Endothelial cell of hepatic sinusoid (primary cell): ENCODE results near the gene HYPK.
"Not testable (repeated sequence)": the region's sequence is repeated elsewhere in the genome, so short reads cannot be mapped to it uniquely, and the experiment has no call there.

Experiments used
- in situ Hi-C: cut with HindIII; loops from 2 replicates; pipeline ENCODE4 v1.10.0; 2017; ENCODE audit warnings: low sequenced_read_pairs

HYPK gene

DNA sequence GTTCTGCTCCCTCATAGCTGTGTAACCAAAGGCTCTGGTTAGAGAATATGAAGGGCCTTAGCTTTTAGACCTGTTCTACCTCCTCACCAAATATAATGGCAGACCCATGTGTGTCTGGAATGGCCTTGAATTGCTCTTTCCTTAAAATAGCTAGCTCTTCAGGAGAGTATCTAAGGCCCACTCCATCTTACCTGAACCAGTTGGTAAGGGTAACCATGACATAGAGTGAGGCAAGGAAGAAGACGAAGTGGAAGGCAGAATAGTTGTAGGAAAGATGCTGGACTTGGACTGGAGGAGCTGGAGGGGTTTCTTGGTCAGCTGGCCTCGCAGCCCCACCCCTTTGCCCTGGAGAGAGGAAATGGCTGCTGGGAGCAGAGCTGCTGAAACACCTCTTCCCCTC, 5.2 kb upstream of the HYPK start:
- in situ Hi-C loops, result no loop called here

DNA sequence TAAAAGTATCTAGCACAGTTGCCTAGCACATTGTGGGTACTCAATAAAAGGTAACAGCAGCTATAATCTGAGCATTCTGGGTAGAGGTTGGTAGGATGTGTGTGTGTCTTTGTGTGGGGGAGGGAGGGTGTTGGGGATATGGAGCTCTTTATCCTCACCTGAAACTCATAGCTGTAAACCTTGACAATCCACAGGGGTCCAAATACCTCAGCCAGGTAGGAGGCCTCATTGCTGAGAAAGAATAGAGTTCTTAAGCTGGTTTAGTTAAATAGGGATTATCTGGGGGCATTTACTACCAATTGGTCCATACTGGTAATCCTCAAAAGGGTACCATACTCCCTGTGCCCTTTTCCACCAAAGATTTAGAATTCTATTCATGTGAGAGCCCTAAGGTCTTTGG, 4.4 kb upstream of the HYPK start:
- in situ Hi-C loops, result no loop called here

DNA sequence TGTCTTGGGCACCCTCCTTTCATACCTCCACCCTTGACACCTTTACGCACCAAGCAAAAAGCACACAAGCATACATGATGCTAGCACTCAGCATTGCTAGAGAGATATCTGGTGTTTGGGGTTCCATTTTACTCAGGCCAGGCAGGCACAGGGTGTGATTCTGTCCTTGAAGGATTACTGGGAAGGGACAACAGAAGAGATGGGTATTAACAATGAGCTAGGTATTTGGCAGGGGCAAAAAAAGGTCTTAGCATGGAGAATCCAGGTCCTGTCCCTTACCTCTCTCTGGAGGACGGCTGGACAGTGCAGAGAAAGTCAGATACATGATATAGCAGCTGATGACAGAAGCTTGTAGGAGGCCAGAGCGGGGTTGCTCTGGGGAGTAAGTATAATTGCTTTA, 3.8 kb upstream of the HYPK start:
- in situ Hi-C loops, result no loop called here

DNA sequence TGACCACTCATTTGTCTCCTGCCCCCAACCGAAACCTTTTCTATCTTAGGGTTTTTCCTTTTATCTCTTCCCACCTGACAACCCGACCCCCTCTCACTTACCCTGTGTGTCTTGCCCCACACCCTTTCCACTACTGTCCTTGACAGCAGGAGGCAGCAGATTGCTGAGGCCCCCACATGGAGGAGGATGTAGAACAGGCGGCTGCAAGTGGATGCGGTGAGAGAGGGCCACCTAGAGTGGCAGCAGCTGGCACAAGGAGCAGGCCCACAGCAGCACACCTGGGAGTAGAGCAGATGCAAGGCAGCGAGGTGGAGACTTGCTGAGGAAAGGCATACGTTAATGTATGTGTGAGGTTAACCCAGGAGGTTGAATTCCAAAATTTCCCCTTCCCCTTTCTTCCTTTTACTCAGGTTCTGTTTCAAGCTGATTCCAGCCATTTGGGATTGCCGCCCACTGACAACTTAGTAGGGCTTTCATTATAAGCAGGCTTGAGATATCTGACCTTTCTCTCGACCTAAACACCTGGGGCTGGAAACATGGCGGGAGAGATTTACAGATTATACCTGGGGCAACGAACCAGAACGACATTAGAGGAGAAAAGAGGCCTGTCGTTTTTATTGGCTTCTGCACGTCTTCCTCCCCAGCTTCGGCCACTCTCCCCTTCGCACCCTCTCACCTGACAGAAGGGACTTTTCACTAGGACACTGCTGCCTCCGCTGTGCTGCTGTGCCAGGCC, 1.0 kb upstream of the HYPK start:
- in situ Hi-C loops, result no loop called here

DNA sequence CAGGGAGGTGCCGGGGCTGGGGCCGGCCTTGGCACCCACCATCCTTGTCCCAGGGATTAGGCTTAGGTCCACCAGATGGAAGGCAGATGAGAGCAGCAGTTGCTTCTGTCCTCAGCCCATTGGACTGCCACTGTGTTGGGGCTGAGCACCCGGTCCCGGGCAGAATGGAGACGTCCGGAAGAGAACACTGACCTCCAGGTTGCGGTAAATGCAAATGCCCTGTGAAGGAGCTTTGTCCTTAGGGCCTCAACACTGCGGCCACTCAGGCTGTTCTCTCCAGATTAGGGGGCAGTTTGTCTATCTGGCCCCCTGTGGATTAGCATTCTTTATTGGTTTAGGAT, 484 bp upstream of the HYPK start, which contains the start of gene SERINC4:
Gene SERINC4 (minus strand): TSS at position 276 of the 341 bp plus-strand sequence. CDS start 234 bp downstream, at position 42.
- in situ Hi-C loops, result no loop called here

DNA sequence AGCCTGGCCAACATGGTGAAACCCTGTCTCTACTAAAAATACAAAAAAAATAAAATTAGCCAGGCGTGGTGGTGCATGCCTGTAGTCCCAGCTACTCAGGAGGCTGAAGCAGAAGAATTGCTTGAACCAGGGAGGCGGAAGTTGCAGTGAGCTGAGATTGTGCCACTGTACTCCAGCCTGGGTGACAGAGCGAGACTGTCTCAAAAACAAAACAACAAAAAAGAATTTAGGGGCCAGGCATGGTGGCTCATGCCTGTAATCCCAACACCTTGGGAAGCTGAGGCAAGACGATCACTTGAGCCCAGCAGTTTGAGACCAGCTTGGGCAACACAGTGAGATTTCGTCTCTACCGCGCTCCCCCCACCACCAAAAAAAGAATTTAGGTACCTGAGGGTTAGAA, 2.3 kb downstream of the HYPK start:
- in situ Hi-C loops, result not testable (repeated sequence)

DNA sequence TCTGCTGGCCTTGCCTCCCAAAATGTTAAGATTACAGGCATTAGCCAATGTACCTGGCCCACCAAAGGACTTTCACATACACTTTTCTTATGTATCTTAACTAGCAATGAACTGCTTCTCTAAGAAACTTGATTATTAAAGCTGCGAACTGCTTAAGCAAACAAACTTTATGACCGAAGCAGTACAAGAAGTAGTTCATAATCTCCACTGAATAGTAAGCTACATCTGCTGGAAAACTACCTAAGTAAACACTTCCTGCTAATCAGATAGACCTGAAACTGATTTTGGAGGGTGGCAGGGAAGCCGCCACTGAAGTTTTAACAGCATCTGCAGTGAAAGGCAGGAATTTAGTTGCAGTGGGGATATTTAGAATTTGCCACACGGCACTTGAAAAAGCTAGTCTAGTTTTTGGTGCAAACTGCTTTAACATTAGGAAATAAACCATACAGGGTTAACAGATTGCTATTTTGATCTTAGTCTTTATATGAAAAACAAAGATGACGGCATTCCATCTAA, 8.1 kb downstream of the HYPK start:
- in situ Hi-C loops, result no loop called here

DNA sequence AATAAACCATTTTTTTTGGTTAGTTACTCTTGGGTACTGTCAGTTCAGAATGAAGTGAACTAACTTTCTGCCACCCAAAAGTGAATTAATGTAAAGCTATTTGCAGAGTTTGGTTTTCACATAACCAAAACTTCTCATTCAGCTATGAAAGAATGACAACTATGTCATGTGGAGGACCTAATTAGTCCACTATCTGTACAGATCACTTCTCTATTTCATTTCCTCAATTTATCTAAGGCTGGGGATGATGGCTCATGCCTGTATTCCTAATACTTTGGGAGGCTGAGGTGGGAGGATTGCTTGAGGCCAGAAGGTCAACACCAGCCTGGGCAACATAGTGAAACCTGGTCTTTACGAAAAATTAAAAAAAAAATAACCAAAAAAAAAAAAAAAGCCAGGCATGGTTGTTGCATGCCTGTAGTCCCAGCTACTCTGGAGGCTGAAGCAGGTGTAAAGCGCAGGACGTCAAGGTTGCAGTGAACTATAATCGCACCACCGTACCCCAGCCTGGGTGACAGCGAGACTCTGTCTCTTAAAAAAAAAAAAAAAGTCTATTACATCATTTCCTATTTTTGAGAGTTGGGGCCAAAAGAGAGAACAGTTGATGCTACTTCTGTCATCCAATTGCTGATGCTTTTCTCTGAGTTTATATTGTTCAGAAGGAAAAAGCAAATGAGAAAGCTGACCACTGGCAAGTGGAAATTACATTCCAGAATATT, 8.7 kb downstream of the HYPK start:
- in situ Hi-C loops, result no loop called here

DNA sequence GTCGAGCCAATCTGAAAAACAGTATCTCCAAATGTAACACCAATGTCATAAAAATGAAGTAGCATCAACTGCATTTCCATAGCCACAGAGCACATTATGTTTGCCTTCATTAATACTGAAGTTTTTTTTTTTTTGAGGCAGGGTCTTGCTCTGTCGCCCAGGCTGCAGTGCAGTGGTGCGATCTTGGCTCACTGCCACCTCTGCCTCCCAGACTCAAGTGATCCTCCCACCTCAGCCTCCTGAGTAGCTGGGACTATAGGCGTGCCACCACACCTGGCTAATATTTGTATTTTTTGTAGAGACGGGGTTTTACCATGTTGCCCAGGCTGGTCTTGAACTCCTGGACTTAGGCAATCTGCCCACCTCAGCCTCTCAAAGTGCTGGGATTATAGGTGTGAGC, 14.7 kb downstream of the HYPK start:
- in situ Hi-C loops, result not testable (repeated sequence)

DNA sequence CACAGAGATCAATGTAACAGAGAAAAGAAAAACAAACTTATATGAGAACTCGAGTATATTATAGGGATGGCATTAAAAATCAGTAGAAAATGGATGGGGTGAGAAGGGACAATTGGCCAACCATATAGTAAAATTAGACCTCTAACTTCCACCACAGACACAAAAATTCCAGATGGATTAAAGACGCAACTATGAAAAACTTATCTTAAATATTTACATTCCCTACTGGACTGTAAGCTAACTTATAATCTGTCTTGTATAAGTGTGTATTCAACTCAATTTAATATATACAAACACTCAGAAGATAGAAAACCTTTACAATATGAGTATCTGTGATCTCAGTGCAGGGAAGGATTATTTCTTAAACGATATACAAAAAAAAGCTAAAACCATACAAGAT, 21.1 kb downstream of the HYPK start:
- in situ Hi-C loops, result no loop called here

DNA sequence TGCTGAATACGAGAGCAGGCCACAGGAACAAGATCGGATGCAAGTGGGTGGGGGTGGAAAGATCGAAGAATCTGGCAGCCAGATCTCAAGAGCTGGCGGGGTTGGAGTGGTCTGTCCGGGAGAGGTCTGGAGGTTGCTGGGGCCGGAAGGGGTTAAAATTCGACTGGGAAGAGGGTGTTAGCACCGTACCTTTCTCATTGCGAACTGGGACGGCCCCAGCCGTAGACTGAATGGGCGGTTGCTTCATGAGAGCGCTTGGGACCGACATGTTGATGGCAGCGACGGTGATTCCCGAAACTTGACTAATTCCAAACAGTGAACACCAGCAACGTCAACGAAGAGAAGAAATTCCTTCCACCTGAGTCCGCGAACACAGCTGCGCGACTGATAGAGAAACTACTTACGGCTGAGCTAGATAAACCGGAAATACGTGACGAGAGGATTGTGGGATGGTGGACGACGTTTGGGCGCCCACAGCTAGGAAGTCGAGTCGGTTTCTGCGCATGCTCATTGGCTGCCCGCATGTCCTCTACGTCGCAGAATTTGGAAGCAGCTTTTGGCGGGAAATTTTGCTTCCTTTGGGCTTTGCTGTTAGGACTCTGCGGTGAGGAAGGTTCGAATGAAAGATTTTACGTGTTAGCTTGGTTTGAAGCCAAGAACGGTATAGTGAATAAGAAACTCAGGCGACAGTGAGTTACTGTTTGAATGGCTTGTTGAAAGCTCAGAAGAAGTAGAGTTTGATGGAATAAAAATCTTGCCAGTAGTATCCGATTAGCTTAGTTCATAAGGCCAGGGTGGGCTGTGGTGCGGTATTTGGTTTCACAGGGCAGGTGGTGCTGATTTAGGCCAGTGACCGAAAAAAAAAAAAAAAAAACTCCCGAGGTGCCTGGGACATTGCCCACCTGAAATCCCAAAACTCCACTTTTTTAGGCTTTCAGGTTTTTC, 24.2 kb downstream of the HYPK start, which contains the start of gene MFAP1:
Gene MFAP1 (minus strand): TSS at position 389 of the 945 bp plus-strand sequence. CDS start 121 bp downstream, at position 268.
- in situ Hi-C loops, result no loop called here

DNA sequence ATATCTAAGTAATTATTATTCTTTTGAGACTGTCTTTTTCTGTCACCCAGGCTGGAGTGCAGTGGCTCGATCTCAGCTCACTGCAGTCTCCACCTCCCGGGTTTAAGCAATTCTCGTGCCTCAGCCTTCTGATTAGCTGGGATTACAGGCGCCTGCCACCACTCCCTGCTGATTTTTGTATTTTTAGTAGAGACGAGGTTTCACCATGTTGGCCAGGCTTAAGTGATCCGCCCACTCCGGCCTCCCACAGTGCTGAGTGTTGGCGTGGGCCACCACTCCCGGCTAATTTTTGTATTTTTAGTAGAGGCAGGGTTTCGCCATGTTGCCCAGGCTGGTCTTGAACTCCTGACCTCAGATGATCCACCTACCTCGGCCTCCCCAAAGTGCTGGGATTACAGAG, 24.9 kb downstream of the HYPK start:
- in situ Hi-C loops, result not testable (repeated sequence)

DNA sequence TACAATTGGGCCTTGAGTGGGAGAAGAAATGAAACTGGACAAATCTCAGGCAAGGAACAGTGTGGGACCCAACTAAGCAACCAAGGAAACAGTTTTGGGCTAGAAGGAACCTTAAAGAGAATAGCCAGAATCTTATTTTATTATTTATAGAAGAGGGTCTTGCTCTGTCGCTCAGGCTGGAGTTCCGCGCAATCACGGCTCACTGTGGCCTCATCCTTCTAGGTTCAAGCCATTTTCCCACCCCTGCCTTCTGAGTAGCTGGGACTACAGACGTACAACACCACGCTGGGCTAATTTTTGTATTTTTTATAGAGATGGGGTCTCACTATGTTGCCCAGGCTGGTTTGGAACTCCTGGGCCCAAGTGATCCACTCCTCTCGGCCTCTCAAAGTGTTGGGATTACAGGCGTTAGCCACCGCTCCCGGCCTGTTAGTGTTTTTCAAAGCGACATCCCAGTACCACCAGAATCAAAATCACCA, 25.7 kb downstream of the HYPK start:
- in situ Hi-C loops, result no loop called here

DNA sequence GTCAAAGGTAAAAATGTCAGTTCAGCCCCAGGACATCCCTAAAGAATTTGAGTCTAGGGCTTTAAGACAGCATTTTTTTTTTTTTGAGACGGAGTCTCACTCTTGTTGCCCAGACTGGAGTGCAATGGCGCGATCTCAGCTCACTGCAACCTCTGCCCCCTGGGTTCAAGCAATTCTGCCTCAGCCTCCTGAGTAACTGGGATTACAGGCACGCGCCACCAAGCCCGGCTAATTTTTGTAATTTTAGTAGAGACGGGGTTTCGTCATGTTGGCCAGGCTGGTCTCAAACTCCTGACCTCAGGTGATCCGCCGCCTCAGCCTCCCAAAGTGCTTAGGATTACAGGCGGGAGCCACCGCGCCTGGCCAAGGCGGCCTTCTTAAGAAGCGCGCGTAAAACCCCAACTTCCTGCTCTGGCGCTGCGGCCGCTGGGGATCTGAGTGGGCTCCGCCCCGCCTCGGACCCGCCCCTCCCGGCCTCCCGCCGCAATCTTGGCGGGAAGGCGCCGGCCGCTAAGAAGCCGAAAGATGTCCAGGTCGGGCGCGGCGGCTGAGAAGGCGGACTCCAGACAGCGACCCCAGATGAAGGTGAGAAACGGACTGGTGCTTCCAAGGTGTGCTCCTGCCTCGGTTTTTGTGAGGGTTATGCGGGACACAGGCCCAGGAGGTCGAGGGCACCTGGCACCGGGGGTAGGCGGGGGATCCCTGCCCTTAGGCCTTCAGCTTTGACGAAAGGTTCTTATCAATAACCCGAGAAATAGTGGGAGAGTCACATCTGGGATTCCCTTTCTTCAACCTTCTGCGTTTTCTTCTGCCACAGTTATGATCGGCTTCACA, 26.3 kb downstream of the HYPK start, which contains the start of gene WDR76:
Gene WDR76 (plus strand): TSS at position 495 of the 834 bp plus-strand sequence. CDS start 31 bp downstream, at position 526.
- in situ Hi-C loops, result no loop called here

DNA sequence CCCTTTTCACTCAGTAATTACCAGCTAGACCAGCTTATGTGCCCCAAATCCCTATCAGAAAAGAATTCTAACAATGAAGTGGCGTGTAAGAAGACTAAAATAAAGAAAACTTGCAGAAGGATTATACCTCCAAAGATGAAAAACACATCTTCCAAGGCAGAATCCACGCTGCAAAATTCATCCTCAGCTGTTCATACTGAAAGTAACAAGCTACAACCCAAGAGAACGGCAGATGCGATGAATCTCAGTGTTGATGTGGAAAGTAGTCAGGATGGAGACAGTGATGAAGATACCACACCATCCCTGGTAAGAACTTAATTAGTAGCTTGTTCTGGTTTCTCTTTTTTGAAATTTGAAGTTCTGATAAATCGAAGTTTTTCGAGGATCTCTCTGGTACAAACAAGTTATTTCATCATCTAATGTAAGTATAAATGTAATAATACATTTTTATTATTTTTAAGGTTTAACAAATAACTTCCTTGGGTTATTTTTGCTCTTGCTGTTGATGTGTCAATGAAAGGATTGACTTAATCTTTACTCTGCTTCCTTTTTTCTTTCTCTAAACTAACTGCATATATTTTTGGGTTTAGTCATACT, 27.8 kb downstream of the HYPK start:
- in situ Hi-C loops, result no loop called here

DNA sequence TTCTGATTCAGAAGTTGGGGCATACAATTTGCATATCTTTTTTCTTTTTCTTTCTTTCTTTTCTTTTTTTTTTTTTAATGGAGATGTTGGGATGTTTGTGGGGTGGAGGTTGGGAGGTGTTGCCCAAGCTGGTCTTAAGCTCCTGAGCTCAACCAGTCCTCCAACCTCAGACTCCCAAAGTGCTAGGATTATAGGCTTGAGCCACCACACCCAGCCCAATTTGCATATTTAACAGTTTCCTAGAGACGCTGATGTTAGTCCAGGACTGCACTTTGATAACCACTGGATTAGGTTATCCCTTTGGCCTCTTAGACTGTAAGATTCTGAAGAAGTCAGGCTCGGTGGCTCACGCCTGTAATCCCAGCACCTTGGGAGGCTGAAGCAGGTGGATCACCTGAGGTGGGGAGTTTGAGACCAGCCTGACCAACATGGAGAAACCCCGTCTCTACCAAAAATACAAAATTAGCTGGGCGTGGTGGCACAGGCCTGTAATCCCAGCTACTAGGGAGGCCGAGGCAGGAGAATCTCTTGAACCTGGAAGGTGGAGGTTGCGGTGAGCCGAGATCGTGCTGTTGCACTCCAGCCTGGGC, 29.6 kb downstream of the HYPK start:
- in situ Hi-C loops, result not testable (repeated sequence)

DNA sequence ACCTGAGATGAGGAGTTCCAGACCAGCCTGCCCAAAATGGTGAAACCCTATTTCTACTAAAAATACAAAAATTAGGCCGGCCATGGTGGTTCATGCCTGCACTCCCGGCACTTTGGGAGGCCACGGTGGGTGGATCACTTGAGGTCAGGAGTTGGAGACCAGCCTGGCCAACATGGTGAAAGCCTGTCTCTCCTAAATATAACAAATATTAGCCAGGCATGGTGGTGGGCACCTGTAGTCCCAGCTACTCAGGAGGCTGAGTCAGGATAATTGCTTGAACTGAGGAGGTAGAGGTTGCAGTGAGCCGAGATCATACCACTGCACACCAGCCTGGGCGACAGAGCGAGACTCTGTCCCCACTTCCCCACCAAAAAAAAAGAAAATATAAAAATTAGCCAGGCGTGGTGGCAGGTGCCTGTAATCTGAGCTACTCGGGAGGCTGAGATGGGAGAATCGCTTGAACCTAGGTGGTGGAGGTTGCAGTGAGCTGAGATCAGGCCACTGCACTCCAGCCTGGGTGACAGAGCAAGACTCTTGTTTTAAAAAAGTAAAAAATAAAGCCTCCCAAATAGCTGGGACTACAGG, 30.4 kb downstream of the HYPK start:
- in situ Hi-C loops, result not testable (repeated sequence)

DNA sequence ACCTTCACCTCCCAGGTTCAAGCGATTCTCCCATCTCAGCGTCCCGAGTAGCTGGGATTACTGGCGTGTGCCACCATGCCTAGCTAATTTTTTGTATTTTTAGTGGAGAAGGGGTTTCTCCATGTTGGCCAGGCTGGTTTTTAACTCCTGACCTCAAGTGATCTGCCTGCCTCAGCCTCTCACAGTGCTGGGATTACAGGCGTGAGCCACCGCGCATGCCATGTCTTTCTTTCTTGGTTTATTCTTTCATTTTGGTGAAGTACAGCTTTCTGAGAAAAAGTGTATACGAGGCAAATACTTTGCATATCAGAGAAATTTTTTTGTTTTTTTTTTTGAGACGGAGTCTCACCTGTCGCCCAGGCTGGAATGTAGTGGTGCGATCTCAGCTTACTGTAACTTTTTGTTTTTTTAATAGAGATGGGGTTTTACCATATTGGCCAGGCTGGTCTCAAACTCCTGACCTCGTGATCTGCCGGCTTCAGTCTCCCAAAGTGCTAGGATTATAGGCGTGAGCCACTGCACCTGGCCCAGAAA, 31.2 kb downstream of the HYPK start:
- in situ Hi-C loops, result not testable (repeated sequence)
